ENCODE measurements around the gene TMTC4. TPM values are rescaled to one million over a fixed set of nuclear protein-coding genes. Genes with fewer than 3 reads are reported as not detected.

Gene TMTC4
- total RNA-seq, 1 experiment from 2014 or later, result 45.5 TPM

DNA sequence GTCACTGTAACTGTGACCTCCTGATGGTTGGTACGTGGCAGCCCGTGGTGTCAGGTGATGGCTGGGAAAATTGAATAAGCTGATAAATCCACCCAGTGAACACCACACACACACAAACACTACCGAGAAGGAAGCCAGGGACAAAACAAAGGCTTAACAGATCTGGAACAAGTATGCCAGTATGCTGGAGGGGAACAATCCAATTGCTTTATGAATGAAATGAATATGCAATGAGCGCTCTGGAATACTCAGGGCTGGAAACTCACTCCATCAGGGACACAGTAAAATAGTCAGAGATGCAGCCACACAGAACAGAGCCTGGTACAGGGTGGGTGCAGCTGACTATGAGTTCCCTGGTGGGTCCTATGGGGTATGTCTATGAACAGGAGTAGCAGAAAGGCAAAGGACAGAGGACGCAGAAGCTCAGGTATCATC, 16.7 kb downstream of the TMTC4 start:
- no peak overlapping the region for H3K27ac Mint-ChIP-seq
- POLR2A ChIA-PET, result no interaction called here

More for the DNA sequence above, 16.7 kb downstream of the TMTC4 start:
- no peak for DNase-seq (ENCODE audit: low spot score)
- peaks cover 24% of the 10 kb centered on the region for H3K4me1 Mint-ChIP-seq
- CTCF ChIA-PET, result no interaction called here
- no peaks in the 10 kb centered on the region for H3K9me3 Mint-ChIP-seq
- no peak for TF ChIP-seq CBFB (CRISPR knock-in tag; IDR thresholded peaks at IDR 0.05; ENCODE audit: low read depth)
- no peak for TF ChIP-seq ZNF671 (CRISPR knock-in tag; IDR thresholded peaks at IDR 0.05)
- no peak for TF ChIP-seq GRHL2 (CRISPR knock-in tag; IDR thresholded peaks at IDR 0.05; ENCODE audit: insufficient replicate concordance, severe bottlenecking)
- no peak for TF ChIP-seq ETV6 (CRISPR knock-in tag; IDR thresholded peaks at IDR 0.05)
- TF ChIP-seq, protein P1, sequence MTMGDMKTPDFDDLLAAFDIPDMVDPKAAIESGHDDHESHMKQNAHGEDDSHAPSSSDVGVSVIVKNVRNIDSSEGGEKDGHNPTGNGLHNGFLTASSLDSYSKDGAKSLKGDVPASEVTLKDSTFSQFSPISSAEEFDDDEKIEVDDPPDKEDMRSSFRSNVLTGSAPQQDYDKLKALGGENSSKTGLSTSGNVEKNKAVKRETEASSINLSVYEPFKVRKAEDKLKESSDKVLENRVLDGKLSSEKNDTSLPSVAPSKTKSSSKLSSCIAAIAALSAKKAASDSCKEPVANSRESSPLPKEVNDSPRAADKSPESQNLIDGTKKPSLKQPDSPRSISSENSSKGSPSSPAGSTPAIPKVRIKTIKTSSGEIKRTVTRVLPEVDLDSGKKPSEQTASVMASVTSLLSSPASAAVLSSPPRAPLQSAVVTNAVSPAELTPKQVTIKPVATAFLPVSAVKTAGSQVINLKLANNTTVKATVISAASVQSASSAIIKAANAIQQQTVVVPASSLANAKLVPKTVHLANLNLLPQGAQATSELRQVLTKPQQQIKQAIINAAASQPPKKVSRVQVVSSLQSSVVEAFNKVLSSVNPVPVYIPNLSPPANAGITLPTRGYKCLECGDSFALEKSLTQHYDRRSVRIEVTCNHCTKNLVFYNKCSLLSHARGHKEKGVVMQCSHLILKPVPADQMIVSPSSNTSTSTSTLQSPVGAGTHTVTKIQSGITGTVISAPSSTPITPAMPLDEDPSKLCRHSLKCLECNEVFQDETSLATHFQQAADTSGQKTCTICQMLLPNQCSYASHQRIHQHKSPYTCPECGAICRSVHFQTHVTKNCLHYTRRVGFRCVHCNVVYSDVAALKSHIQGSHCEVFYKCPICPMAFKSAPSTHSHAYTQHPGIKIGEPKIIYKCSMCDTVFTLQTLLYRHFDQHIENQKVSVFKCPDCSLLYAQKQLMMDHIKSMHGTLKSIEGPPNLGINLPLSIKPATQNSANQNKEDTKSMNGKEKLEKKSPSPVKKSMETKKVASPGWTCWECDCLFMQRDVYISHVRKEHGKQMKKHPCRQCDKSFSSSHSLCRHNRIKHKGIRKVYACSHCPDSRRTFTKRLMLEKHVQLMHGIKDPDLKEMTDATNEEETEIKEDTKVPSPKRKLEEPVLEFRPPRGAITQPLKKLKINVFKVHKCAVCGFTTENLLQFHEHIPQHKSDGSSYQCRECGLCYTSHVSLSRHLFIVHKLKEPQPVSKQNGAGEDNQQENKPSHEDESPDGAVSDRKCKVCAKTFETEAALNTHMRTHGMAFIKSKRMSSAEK (CRISPR knock-in tag; IDR thresholded peaks at IDR 0.05; ENCODE audit: borderline replicate concordance), result no peak
- TF ChIP-seq, protein P2, sequence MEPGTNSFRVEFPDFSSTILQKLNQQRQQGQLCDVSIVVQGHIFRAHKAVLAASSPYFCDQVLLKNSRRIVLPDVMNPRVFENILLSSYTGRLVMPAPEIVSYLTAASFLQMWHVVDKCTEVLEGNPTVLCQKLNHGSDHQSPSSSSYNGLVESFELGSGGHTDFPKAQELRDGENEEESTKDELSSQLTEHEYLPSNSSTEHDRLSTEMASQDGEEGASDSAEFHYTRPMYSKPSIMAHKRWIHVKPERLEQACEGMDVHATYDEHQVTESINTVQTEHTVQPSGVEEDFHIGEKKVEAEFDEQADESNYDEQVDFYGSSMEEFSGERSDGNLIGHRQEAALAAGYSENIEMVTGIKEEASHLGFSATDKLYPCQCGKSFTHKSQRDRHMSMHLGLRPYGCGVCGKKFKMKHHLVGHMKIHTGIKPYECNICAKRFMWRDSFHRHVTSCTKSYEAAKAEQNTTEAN (CRISPR knock-in tag; IDR thresholded peaks at IDR 0.05), result no peak
- TF ChIP-seq, protein P3, sequence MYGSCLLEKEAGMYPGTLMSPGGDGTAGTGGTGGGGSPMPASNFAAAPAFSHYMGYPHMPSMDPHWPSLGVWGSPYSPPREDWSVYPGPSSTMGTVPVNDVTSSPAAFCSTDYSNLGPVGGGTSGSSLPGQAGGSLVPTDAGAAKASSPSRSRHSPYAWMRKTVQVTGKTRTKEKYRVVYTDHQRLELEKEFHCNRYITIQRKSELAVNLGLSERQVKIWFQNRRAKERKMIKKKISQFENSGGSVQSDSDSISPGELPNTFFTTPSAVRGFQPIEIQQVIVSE (CRISPR knock-in tag; IDR thresholded peaks at IDR 0.05; ENCODE audit: borderline replicate concordance), result no peak
- TF ChIP-seq TEAD4 (CRISPR knock-in tag; IDR thresholded peaks at IDR 0.05), result no peak
- TF ChIP-seq, protein P4, sequence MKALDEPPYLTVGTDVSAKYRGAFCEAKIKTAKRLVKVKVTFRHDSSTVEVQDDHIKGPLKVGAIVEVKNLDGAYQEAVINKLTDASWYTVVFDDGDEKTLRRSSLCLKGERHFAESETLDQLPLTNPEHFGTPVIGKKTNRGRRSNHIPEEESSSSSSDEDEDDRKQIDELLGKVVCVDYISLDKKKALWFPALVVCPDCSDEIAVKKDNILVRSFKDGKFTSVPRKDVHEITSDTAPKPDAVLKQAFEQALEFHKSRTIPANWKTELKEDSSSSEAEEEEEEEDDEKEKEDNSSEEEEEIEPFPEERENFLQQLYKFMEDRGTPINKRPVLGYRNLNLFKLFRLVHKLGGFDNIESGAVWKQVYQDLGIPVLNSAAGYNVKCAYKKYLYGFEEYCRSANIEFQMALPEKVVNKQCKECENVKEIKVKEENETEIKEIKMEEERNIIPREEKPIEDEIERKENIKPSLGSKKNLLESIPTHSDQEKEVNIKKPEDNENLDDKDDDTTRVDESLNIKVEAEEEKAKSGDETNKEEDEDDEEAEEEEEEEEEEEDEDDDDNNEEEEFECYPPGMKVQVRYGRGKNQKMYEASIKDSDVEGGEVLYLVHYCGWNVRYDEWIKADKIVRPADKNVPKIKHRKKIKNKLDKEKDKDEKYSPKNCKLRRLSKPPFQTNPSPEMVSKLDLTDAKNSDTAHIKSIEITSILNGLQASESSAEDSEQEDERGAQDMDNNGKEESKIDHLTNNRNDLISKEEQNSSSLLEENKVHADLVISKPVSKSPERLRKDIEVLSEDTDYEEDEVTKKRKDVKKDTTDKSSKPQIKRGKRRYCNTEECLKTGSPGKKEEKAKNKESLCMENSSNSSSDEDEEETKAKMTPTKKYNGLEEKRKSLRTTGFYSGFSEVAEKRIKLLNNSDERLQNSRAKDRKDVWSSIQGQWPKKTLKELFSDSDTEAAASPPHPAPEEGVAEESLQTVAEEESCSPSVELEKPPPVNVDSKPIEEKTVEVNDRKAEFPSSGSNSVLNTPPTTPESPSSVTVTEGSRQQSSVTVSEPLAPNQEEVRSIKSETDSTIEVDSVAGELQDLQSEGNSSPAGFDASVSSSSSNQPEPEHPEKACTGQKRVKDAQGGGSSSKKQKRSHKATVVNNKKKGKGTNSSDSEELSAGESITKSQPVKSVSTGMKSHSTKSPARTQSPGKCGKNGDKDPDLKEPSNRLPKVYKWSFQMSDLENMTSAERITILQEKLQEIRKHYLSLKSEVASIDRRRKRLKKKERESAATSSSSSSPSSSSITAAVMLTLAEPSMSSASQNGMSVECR (CRISPR knock-in tag; IDR thresholded peaks at IDR 0.05; ENCODE audit: borderline replicate concordance), result no peak
- no peak for TF ChIP-seq MYBL2 (CRISPR knock-in tag; IDR thresholded peaks at IDR 0.05)
- TF ChIP-seq, protein P5, sequence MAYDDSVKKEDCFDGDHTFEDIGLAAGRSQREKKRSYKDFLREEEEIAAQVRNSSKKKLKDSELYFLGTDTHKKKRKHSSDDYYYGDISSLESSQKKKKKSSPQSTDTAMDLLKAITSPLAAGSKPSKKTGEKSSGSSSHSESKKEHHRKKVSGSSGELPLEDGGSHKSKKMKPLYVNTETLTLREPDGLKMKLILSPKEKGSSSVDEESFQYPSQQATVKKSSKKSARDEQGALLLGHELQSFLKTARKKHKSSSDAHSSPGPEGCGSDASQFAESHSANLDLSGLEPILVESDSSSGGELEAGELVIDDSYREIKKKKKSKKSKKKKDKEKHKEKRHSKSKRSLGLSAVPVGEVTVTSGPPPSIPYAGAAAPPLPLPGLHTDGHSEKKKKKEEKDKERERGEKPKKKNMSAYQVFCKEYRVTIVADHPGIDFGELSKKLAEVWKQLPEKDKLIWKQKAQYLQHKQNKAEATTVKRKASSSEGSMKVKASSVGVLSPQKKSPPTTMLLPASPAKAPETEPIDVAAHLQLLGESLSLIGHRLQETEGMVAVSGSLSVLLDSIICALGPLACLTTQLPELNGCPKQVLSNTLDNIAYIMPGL (CRISPR knock-in tag; IDR thresholded peaks at IDR 0.05), result no peak
- TF ChIP-seq, protein P6, sequence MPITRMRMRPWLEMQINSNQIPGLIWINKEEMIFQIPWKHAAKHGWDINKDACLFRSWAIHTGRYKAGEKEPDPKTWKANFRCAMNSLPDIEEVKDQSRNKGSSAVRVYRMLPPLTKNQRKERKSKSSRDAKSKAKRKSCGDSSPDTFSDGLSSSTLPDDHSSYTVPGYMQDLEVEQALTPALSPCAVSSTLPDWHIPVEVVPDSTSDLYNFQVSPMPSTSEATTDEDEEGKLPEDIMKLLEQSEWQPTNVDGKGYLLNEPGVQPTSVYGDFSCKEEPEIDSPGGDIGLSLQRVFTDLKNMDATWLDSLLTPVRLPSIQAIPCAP (CRISPR knock-in tag; IDR thresholded peaks at IDR 0.05), result no peak
- no peak for TF ChIP-seq OVOL2 (CRISPR knock-in tag; IDR thresholded peaks at IDR 0.05; ENCODE audit: borderline replicate concordance)
- no peaks in the 10 kb centered on the region for H3K27me3 Mint-ChIP-seq (ENCODE audit: low read depth)
- peaks cover 67% of the 10 kb centered on the region for H3K36me3 Mint-ChIP-seq
- H3K4me3 Mint-ChIP-seq, result no peak overlapping the region
- ATAC-seq, result no peak
